Mesodermal cell (in vitro differentiated cells): ENCODE results near the gene KIF26B.
"Not testable (repeated sequence)": the region's sequence is repeated elsewhere in the genome, so short reads cannot be mapped to it uniquely, and the experiment has no call there.

Source experiments
- H3K27ac ChIP-seq: 2 replicates; pipeline ENCODE4 v1.7.0; 2013; ENCODE audit warnings: mild to moderate bottlenecking, low read depth, low read length, moderate library complexity; ENCODE audit not compliant: severe bottlenecking
- H3K36me3 ChIP-seq: 2 replicates; pipeline ENCODE4 v1.7.1; 2013; ENCODE audit warnings: mild to moderate bottlenecking, low read length, moderate library complexity; ENCODE audit not compliant: control insufficient read depth, insufficient read depth
- H3K4me1 ChIP-seq: one replicate; pipeline ENCODE4 v1.7.1; 2013; ENCODE audit warnings: mild to moderate bottlenecking, low read length; ENCODE audit not compliant: insufficient read depth, control insufficient read depth, poor library complexity, severe bottlenecking
- H3K4me3 ChIP-seq: 2 replicates; pipeline ENCODE4 v1.7.0; 2013; ENCODE audit warnings: low read length, control low read depth, mild to moderate bottlenecking; ENCODE audit not compliant: insufficient read depth, poor library complexity, severe bottlenecking; ENCODE audit errors: extremely low read depth
- H3K9me3 ChIP-seq: 2 replicates; pipeline ENCODE4 v1.7.1; 2013; ENCODE audit warnings: mild to moderate bottlenecking, low read length, moderate library complexity; ENCODE audit not compliant: control insufficient read depth
- WGBS, 2 experiments: methylation state at CpG; one replicate each; pipeline ENCODE4 v1.1.5; 2013; ENCODE audit warnings: missing lambda C conversion rate in 2 of 2; ENCODE audit not compliant: insufficient coverage in 2 of 2; 5-methylcytosine and 5-hydroxymethylcytosine counted together

KIF26B gene

DNA sequence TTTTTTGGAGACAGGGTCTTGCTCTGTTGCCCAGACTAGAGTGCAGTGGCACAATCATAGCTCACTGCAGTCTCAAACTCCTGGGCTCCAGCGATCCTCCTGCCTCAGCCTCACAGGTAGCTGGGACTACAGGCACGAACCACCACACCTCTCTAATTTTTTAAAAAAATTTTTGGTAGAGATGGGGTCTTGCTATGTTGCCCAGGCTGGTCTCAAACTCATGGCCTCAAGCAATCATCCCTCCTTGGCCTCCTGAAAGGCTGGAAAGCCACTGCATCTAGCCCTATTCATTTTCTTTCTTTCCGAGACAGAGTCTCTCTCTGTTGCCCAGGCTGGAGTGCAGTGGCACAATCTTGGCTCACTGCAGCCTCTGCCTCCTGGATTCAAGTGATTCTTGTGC, 559.2 kb downstream of the KIF26B start:
- H3K4me3 ChIP-seq, H3K36me3 ChIP-seq, H3K4me1 ChIP-seq, H3K27ac ChIP-seq, H3K9me3 ChIP-seq: not testable (repeated sequence)
- WGBS, 2 experiments = 75 to 91% methylated on average over 1 of the region's 3 CpGs

DNA sequence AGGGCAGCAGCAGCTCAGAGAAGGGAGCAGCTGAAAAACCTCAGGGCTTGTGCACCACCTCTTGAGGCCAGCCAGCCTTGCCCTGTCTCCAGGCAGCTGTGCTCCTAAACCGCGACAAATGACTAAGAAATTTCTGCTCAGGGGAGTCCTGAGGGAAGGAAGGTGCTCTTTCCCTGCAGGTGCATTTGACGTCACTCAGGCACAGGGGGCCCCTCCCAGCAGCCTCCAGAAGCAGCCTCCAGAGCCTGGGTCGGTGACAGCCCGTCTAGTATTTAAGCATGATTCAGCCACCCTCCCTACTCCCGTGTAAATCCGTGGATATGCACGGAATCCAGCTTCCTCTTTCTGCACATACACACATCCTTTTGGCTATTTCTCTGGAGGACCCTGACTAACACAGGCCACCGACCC, 560.5 kb downstream of the KIF26B start:
- Histone ChIP-seq H3K36me3 (no peaks in the 10 kb centered on the region), H3K4me1 (peaks cover 3% of the 10 kb centered on the region), H3K4me3 (no peak overlapping the region), H3K9me3 (no peaks in the 10 kb centered on the region), H3K27ac (no peak overlapping the region)
- WGBS, 2 experiments = 83 to 87% methylated on average over 7 to 9 of the region's 9 CpGs

DNA sequence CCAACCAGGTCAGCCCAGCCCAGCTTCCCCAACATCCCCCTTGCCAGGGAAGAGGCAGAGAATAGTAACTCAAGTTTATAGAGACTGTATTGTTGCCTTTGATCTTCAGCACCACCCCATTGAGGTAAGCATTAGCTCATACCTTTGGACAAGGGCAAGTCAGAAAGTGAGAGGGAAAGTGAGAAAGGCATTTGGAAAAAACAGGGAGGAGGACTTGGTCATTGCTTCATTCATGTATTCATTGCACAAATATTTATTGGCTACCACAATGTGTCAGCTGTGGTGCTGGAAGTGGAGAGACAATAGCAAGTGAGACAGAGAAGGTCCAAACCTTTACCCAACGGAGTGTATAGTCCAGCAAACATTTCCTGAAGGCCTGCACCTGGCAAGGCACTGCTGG, 561.2 kb downstream of the KIF26B start:
- no peaks in the 10 kb centered on the region for H3K9me3 ChIP-seq
- peaks cover 3% of the 10 kb centered on the region for H3K4me1 ChIP-seq
- no peaks in the 10 kb centered on the region for H3K36me3 ChIP-seq
- no peak overlapping the region for H3K4me3 ChIP-seq
- H3K27ac ChIP-seq = no peak overlapping the region
- 100% methylated on average over 1 of the region's 1 CpG for WGBS, 2 experiments

- H3K4me3 ChIP-seq = no peak overlapping the region
- no peaks in the 10 kb centered on the region for H3K9me3 ChIP-seq
- H3K4me1 ChIP-seq = peaks cover 3% of the 10 kb centered on the region
- no peak overlapping the region for H3K27ac ChIP-seq
- no peaks in the 10 kb centered on the region for H3K36me3 ChIP-seq
- WGBS, 2 experiments = 100% methylated on average over 1 of the region's 3 CpGs
Observed at GRCh38 chr1:245716561-245716960, 561.8 kb downstream of the KIF26B start.

DNA sequence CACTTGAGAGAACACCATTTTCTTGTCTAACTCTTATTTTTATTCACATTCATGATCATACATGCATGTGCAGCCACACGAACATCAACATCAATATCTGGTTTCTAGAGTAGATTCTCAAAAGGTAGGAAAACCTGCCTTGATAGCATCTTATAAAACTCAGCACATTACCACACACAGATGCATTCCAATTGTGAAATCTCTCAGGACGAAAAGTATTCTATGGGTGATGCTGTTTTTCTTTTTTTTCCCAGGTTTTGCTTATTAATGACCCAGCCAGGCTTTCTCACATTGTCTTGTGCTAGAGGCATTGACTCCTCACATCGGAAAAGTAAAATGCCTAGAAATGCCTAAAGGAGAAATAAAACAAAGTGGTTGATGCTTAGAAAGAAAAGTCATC, 562.8 kb downstream of the KIF26B start:
- Histone ChIP-seq H3K36me3 (no peaks in the 10 kb centered on the region), H3K9me3 (no peaks in the 10 kb centered on the region), H3K4me1 (peaks cover 3% of the 10 kb centered on the region), H3K27ac (no peak overlapping the region), H3K4me3 (no peak overlapping the region)
- 50 to 83% methylated on average over 1 of the region's 3 CpGs for WGBS, 2 experiments

DNA sequence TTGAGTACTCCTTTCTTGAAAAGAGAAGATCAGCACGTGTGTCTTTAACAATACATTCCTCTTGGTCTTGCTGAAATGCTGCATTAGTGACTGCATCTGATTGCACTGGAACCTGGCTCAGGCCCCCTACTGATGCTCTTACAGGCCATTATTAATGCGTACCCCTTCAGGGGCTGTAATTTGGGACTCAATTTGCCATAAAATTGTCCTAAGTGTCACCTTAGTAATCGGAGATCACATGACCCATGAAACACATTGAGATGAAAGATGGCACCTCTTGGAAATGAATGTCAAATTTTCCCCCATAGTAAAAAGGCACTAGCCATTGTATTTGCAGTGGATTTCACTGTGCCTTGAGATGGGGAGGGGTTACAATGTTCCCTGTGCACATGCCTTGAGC, 563.3 kb downstream of the KIF26B start:
- Histone ChIP-seq H3K4me1 (peaks cover 3% of the 10 kb centered on the region), H3K36me3 (no peaks in the 10 kb centered on the region), H3K9me3 (no peaks in the 10 kb centered on the region), H3K27ac (no peak overlapping the region), H3K4me3 (no peak overlapping the region)
- WGBS, 2 experiments = 76 to 81% methylated on average over 3 of the region's 3 CpGs

DNA sequence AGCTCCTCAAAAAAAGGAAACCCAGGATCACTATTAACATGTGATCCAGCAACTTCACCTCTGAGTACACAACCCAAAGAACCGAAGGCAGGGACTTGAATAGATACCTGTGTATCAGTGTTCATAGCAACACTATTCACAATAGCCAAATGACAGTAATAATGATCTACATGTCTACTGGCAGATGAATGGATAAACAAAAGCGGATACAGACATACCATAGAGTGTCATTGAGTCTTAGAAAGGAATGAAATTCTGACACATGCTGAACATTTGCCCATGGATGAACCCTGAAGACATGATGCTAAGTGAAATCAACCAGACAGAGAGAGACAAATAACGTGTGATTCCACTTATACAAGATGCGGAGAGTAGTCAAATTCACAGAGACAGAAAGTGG, 564.2 kb downstream of the KIF26B start:
- H3K4me1 ChIP-seq = peaks cover 3% of the 10 kb centered on the region
- no peaks in the 10 kb centered on the region for H3K36me3 ChIP-seq
- H3K9me3 ChIP-seq = peaks cover 3% of the 10 kb centered on the region
- no peak overlapping the region for H3K27ac ChIP-seq
- 97 to 98% methylated on average over 3 of the region's 4 CpGs for WGBS, 2 experiments
- no peak overlapping the region for H3K4me3 ChIP-seq

DNA sequence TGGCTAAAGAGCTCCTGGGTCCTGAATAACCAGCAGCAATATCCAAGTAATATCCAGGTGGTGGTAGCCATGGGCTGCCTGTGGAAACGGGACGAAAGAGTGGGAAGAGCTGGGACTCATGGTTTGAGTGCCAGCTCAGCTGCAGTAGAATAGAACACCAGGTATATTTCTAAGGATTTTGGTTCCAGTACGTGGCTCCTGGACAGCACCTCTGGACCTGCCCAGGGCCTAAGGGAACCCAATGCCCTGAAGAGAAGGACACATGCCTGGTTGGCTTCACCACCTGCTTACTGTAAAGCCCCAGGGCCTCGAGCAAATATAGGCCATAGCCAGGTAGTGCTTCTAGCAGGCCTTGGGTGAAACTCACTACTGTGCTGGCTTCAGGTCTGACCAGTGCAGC, 566.7 kb downstream of the KIF26B start:
- Histone ChIP-seq H3K9me3 (peaks cover 3% of the 10 kb centered on the region), H3K4me1 (no peaks in the 10 kb centered on the region), H3K4me3 (no peak overlapping the region), H3K36me3 (no peaks in the 10 kb centered on the region), H3K27ac (no peak overlapping the region)
- 80 to 94% methylated on average over 2 to 4 of the region's 4 CpGs for WGBS, 2 experiments

DNA sequence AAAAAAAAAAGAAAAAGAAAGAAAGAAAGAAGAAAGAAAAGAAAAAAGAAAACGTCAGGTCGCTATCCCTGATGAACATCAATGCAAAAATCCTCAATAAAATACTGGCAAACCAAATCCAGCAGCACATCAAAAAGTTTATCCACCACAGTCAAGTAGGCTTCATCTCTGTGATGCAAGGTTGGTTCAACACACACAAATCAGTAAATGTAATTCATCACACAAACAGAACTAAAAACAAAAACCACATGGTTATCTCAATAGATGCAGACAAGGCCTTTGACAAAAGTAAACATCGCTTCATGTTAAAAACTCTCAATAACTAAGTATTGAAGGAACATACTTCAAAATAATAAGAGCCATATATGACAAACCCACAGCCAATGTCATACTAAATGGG, 573.2 kb downstream of the KIF26B start:
- not testable (repeated sequence) for H3K9me3 ChIP-seq, H3K4me1 ChIP-seq, H3K27ac ChIP-seq, H3K4me3 ChIP-seq, H3K36me3 ChIP-seq
- 100% methylated on average over 1 of the region's 3 CpGs; no CpG with 5 or more reads in 1 of the 2 experiments for WGBS, 2 experiments

- 84 to 86% methylated on average over 2 of the region's 2 CpGs for WGBS, 2 experiments
- H3K36me3 ChIP-seq = no peaks in the 10 kb centered on the region
- no peaks in the 10 kb centered on the region for H3K4me1 ChIP-seq
- peaks cover 6% of the 10 kb centered on the region for H3K9me3 ChIP-seq
- no peak overlapping the region for H3K4me3 ChIP-seq
- H3K27ac ChIP-seq = no peak overlapping the region
Observed at GRCh38 chr1:245730801-245731200, 576.0 kb downstream of the KIF26B start.

DNA sequence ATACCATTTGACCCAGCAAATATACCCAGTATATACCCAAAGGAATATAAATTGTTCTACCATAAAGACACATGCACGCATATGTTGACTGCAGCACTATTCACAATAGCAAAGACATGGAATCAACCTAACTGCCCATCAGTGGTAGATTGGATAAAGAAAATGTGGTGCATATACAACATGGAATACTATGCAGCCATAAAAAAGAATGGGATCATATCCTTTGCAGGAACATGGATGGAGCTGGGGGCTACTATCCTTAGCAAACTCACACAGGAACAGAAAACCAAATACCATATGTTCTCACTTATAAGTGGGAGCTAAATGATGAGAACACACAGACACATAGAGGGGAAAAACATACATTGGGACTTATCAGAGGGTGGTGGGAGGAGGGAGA, 585.6 kb downstream of the KIF26B start:
- H3K4me1 ChIP-seq, H3K27ac ChIP-seq, H3K9me3 ChIP-seq, H3K4me3 ChIP-seq, H3K36me3 ChIP-seq: not testable (repeated sequence)
- WGBS, 2 experiments = 100% methylated on average over 1 of the region's 1 CpG; no CpG with 5 or more reads in 1 of the 2 experiments

- Histone ChIP-seq H3K27ac (no peak overlapping the region), H3K4me3 (no peak overlapping the region), H3K36me3 (no peaks in the 10 kb centered on the region), H3K9me3 (no peaks in the 10 kb centered on the region), H3K4me1 (no peaks in the 10 kb centered on the region)
- 82 to 83% methylated on average over 8 to 9 of the region's 9 CpGs for WGBS, 2 experiments
Observed at GRCh38 chr1:245742896-245743295, 588.1 kb downstream of the KIF26B start.
